ENCODE data around the gene ZCCHC3. TPM values are rescaled to one million over a fixed set of nuclear protein-coding genes. Genes with fewer than 3 reads are reported as not detected.

The ZCCHC3 gene
- total RNA-seq, 1 experiment from 2014 or later: 12.1 TPM

GRCh38 chr20:297925-298775 is 780 bp downstream of the ZCCHC3 start:
- POLR2A ChIA-PET: interaction anchor here (0.7 to 4.8 kb wide), 19 partner anchors 9 to 245 kb away, joined by 3 to 60 read pairs (median 3); partner anchors contain the start of gene TRIB3
- H3K4me1 Mint-ChIP-seq (ENCODE audit: insufficient read depth, unreplicated experiment): peaks cover 33% of the 10 kb centered on the region
- no peaks in the 10 kb centered on the region for H3K9me3 Mint-ChIP-seq (ENCODE audit: unreplicated experiment)
- H3K36me3 Mint-ChIP-seq (ENCODE audit: insufficient read depth, unreplicated experiment): peaks cover 12% of the 10 kb centered on the region
- peak overlapping the region; percentile 99 for H3K27ac Mint-ChIP-seq (ENCODE audit: low read depth, unreplicated experiment)
- no TSS peak for BruUV-seq (replicated peaks)
- intact Hi-C loops (cut with micrococcal nuclease): loop anchor here (1.0 kb wide), 1 partner anchor 26 kb away; no protein-coding TSS in a partner anchor
- peak overlapping the region; percentile 93 for H3K4me3 Mint-ChIP-seq (ENCODE audit: unreplicated experiment)
- TF ChIP-seq CTCF (IDR thresholded peaks at IDR 0.05; ENCODE audit: unreplicated experiment): no peak
- peak; percentile 61 for DNase-seq (ENCODE audit: unreplicated experiment)
- CTCF ChIA-PET: interaction anchor here (1.2 to 4.2 kb wide), 8 partner anchors 10 to 64 kb away, joined by 3 to 18 read pairs (median 6); partner anchors contain the start of gene SOX12
- no peaks in the 10 kb centered on the region for H3K27me3 Mint-ChIP-seq (ENCODE audit: insufficient read depth, unreplicated experiment)

- intact Hi-C loops (cut with micrococcal nuclease): no loop called here
Observed at GRCh38 chr20:298776-299391, 1.5 kb downstream of the ZCCHC3 start.

GRCh38 chr20:300345-300990 is 3.1 kb downstream of the ZCCHC3 start:
- no peaks in the 10 kb centered on the region for H3K27me3 Mint-ChIP-seq (ENCODE audit: insufficient read depth, unreplicated experiment)
- BruUV-seq (replicated peaks): no TSS peak
- H3K4me3 Mint-ChIP-seq (ENCODE audit: unreplicated experiment): peak overlapping the region; percentile 93
- H3K36me3 Mint-ChIP-seq (ENCODE audit: insufficient read depth, unreplicated experiment): peaks cover 12% of the 10 kb centered on the region
- H3K27ac Mint-ChIP-seq (ENCODE audit: low read depth, unreplicated experiment): no peak overlapping the region
- DNase-seq (ENCODE audit: unreplicated experiment): no peak
- H3K4me1 Mint-ChIP-seq (ENCODE audit: insufficient read depth, unreplicated experiment): peaks cover 33% of the 10 kb centered on the region
- POLR2A ChIA-PET: interaction anchor here (0.5 to 4.8 kb wide), 4 partner anchors 10 to 64 kb away, joined by 3 to 60 read pairs (median 12); no protein-coding TSS in a partner anchor
- intact Hi-C loops (cut with micrococcal nuclease): no loop called here
- CTCF ChIA-PET: interaction anchor here (0.6 to 4.2 kb wide), 4 partner anchors 8 to 55 kb away, joined by 3 to 18 read pairs (median 4); partner anchors contain the start of gene SOX12
- no peak for TF ChIP-seq CTCF (IDR thresholded peaks at IDR 0.05; ENCODE audit: unreplicated experiment)
- H3K9me3 Mint-ChIP-seq (ENCODE audit: unreplicated experiment): no peaks in the 10 kb centered on the region

More at GRCh38 chr20:298776-299391, 1.5 kb downstream of the ZCCHC3 start:
- BruUV-seq (replicated peaks): no TSS peak
- Mint-ChIP-seq H3K36me3 (ENCODE audit: insufficient read depth, unreplicated experiment) (peaks cover 12% of the 10 kb centered on the region), H3K27me3 (ENCODE audit: insufficient read depth, unreplicated experiment) (no peaks in the 10 kb centered on the region), H3K27ac (ENCODE audit: low read depth, unreplicated experiment) (peak overlapping the region; percentile 87), H3K4me1 (ENCODE audit: insufficient read depth, unreplicated experiment) (peaks cover 33% of the 10 kb centered on the region), H3K9me3 (ENCODE audit: unreplicated experiment) (no peaks in the 10 kb centered on the region), H3K4me3 (ENCODE audit: unreplicated experiment) (peak overlapping the region; percentile 93)
- TF ChIP-seq CTCF (IDR thresholded peaks at IDR 0.05; ENCODE audit: unreplicated experiment): no peak
- no peak for DNase-seq (ENCODE audit: unreplicated experiment)
- CTCF ChIA-PET: interaction anchor here (1.2 to 4.2 kb wide), 6 partner anchors 10 to 63 kb away, joined by 3 to 18 read pairs (median 6); partner anchors contain the start of gene SOX12
- POLR2A ChIA-PET: interaction anchor here (0.7 to 4.8 kb wide), 19 partner anchors 10 to 440 kb away, joined by 3 to 60 read pairs (median 3); partner anchors contain the start of gene TRIB3

Data from MCF 10A (cell line).